Thoracic aorta (tissue), 2 donors: ENCODE results near the gene E4F1. TPM values are rescaled to one million over a fixed set of nuclear protein-coding genes. Genes with fewer than 3 reads are reported as not detected.

Experiments
- ATAC-seq: fragments of 150-250 bp; one replicate; pipeline ENCODE4 v1.8.0; 2017; ENCODE audit warnings: low read depth; ENCODE audit not compliant: insufficient number of reproducible peaks, low FRiP score
- DNase-seq: peaks from one replicate; pipeline ENCODE4 v3.0.0-alpha.2; 2020; ENCODE audit warnings: low spot score
- H3K27ac ChIP-seq, 2 donors: fragments of 200-600 bp; sonication (generic); 1 replicate in 1 of 2; 2 replicates in 1 of 2; pipeline ENCODE4 v1.5.1; 2016; ENCODE audit warnings: mild to moderate bottlenecking in 2 of 2, moderate library complexity in 2 of 2
- H3K27me3 ChIP-seq: fragments of 200-600 bp; sonication (generic); replicated peaks from 2 replicates; pipeline ENCODE4 v1.6.0; 2016; ENCODE audit warnings: mild to moderate bottlenecking; ENCODE audit not compliant: insufficient read depth
- H3K36me3 ChIP-seq: fragments of 200-600 bp; sonication (generic); one replicate; pipeline ENCODE4 v1.5.1; 2016
- H3K4me1 ChIP-seq, 2 donors: fragments of 200-600 bp; sonication (generic); 1 replicate in 1 of 2; 2 replicates in 1 of 2; pipeline versions ENCODE4 v1.5.1 to v1.6.0; 2016; ENCODE audit warnings: low read depth in 2 of 2, mild to moderate bottlenecking in 1 of 2; ENCODE audit not compliant: control insufficient read depth in 1 of 2
- H3K4me3 ChIP-seq: fragments of 200-600 bp; sonication (generic); 2 replicates; pipeline ENCODE4 v1.5.1; 2016; ENCODE audit warnings: mild to moderate bottlenecking
- H3K9me3 ChIP-seq: fragments of 200-600 bp; sonication (generic); 2 replicates; pipeline ENCODE4 v1.5.1; 2016
- CTCF ChIP-seq: fragments of 200-600 bp; sonication (generic); IDR thresholded peaks from one replicate; pipeline ENCODE4 v1.5.1; 2019; ENCODE audit warnings: antibody characterized with exemption
- total RNA-seq, 2 donors: library from RNA; depleted of rRNA; stranded (reverse); fragments of >200 nt; gene quantifications; one replicate each; pipeline versions ENCODE4 v1.1.0 to v1.2.3, GENCODE V29; 2016

The E4F1 gene
- total RNA-seq, 2 donors from 2014 or later: 44.0 to 50.2 TPM

GRCh38 chr16:2207872-2208271 is 15.5 kb upstream of the E4F1 start:
- TF ChIP-seq CTCF: no peak
- Histone ChIP-seq H3K4me1 (peaks cover 14 to 32% of the 10 kb centered on the region in 2 donors), H3K27ac (no peak overlapping the region), H3K4me3 (no peak overlapping the region), H3K36me3 (peaks cover 18% of the 10 kb centered on the region), H3K27me3 (no peaks in the 10 kb centered on the region), H3K9me3 (no peaks in the 10 kb centered on the region)
- no peak for ATAC-seq
- no peak for DNase-seq

GRCh38 chr16:2208308-2208707 is 15.1 kb upstream of the E4F1 start:
- ATAC-seq: no peak

GRCh38 chr16:2208772-2209171 is 14.6 kb upstream of the E4F1 start:
- no peak for TF ChIP-seq CTCF
- no peak for ATAC-seq
- Histone ChIP-seq H3K36me3 (peaks cover 18% of the 10 kb centered on the region), H3K27ac (no peak overlapping the region), H3K4me1 (peaks cover 23 to 41% of the 10 kb centered on the region in 2 donors), H3K4me3 (no peak overlapping the region), H3K9me3 (no peaks in the 10 kb centered on the region), H3K27me3 (no peaks in the 10 kb centered on the region)
- DNase-seq: no peak

More at GRCh38 chr16:2208308-2208707, 15.1 kb upstream of the E4F1 start:
- Histone ChIP-seq H3K9me3 (no peaks in the 10 kb centered on the region), H3K36me3 (peaks cover 18% of the 10 kb centered on the region), H3K27me3 (no peaks in the 10 kb centered on the region), H3K4me1 (peaks cover 18 to 36% of the 10 kb centered on the region in 2 donors), H3K4me3 (no peak overlapping the region), H3K27ac (no peak overlapping the region)
- no peak for TF ChIP-seq CTCF
- DNase-seq: no peak

- H3K36me3 ChIP-seq: peaks cover 18% of the 10 kb centered on the region
- no peak for TF ChIP-seq CTCF
- H3K27me3 ChIP-seq: no peaks in the 10 kb centered on the region
- no peak overlapping the region for H3K27ac ChIP-seq
- peaks cover 23 to 40% of the 10 kb centered on the region in 2 donors for H3K4me1 ChIP-seq
- H3K4me3 ChIP-seq: no peak overlapping the region
- ATAC-seq (no peak), DNase-seq (no peak)
- H3K9me3 ChIP-seq: no peaks in the 10 kb centered on the region
These were observed 14.0 kb upstream of the E4F1 start for GRCh38 chr16:2209258-2210008.

GRCh38 chr16:2210009-2210332 is 13.4 kb upstream of the E4F1 start:
- H3K9me3 ChIP-seq: no peaks in the 10 kb centered on the region
- H3K4me3 ChIP-seq: no peak overlapping the region
- H3K27me3 ChIP-seq: no peaks in the 10 kb centered on the region
- H3K4me1 ChIP-seq: peaks cover 23 to 34% of the 10 kb centered on the region in 2 donors
- ATAC-seq (no peak), DNase-seq (no peak)
- no peak for TF ChIP-seq CTCF
- H3K36me3 ChIP-seq: peaks cover 18% of the 10 kb centered on the region
- H3K27ac ChIP-seq: no peak overlapping the region
